HG02623 (cell line): Measurements from ENCODE around the gene SLC25A51.
"Not testable (repeated sequence)": the region's sequence is repeated elsewhere in the genome, so short reads cannot be mapped to it uniquely, and the experiment has no call there.

ENCODE experiments used
- ATAC-seq: cut with Tn5 transposase; IDR thresholded peaks from one replicate; pipeline ENCODE4 v1.9.1; 2021; ENCODE audit warnings: moderate library complexity; ENCODE audit not compliant: unreplicated experiment

Gene SLC25A51

DNA sequence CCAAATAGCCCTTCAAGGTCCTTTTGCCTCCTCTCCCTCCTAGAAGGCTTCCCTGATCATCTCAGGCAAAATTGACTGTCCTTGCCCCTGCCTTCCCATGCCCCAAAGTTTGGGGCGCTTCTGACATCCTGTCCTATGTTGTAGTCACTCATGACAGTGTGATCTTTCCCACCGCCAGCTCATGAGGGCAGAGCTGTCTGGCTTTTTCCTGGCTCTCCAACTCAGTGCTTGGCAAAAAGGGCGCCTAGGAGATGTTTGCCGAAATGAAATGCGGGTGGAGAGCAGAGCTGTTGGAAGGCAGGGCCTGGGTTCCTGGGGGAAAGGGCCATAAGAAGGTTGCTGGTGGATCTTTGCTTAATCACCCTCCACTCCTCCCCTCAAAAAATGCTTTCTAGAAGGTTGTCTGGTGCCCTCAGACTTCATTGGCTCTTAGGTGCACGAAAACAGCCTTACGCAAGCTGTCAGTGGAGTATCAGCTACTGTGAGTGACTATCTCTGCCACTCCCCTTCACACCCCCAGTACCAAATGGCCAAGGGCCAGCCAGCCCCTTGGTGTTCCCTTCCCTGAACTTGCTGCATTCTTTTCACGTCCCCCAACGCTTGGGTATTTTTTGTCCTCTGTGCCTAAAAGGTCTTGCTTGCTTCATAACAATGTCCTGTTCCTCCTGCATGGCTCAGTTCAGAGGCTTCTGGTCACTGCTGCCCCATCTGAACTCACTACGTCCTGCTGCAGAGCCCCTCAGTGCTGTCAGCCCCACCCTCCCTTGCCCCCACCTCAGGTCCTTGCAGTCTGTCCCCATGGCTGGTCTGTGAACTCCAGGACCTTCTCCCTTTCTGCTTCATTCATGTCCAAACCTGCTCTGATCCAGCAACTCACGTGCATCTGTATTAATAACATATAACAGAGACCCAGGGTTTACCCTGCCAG, 2.6 kb upstream of the SLC25A51 start:
- no peak for ATAC-seq

DNA sequence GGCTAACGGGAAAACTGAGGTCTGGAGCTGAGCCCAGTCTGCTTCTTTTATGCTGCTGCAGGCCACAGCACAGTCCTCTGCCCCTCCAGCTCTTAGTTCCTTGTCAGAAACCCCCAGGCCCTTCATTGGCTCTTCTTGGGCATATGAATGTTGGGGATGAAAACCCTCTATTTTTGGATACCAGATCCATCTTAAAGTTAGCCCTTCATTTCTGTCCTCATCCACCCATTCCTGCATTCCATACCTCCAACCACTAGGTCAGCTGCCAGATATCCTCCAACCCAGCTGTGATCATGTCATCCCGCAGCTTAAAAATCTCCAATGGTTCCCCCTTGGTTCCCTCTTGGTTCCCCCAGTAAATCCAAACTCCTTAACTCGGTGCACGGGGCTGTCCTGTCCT, 1.8 kb upstream of the SLC25A51 start:
- no peak for ATAC-seq

DNA sequence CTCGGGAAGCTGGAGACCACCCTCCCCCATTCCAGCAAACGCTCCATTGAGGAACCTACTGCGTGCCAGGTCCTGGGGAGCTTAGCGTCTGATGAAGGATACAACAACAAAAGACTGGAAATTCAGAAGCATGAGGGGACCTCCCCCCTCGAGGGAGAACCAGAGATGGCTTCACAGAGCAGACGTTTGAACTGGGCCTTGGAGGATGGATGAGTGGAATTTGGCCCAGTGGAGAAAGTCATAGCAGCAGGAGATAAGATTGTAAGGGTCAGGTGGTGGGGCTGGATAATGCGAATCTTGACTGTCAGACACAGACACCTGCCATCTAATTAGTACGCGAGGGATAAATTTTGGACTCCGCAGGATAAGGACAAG, 1.2 kb upstream of the SLC25A51 start:
- no peak for ATAC-seq

DNA sequence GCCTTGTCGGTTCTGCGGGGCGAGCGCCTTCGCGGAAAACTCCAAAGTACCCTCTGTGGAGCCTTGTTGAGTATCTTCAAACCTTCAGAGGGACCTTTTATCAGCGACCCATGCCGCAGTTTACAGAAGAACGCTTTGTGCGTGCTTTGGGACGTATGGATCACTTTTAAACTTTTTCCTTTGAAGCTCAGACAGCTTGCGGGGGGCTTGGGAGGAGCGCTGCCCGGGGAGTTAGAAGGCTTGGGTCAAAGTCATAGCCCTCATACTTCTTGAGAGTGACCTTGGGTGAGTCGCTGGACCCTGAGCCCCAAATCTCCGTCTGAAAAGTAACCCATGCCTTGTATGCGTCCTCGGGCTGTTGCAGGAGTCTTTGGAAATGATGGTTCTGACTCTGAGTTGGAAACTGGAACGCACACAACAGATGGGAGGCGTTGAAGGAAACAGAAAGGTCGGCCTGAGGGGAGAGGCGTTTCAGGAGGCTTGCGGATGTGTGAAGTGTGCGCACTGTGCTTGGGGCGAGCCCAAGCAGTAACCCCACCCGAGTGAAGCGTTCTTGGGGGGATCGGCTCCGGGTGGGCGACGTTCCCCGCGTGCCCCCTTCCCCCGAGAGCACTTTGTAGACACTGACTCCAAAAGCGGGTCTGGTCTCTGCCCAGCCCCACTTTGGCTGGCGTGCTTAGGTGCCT, 661 bp upstream of the SLC25A51 start:
- no peak for ATAC-seq

DNA sequence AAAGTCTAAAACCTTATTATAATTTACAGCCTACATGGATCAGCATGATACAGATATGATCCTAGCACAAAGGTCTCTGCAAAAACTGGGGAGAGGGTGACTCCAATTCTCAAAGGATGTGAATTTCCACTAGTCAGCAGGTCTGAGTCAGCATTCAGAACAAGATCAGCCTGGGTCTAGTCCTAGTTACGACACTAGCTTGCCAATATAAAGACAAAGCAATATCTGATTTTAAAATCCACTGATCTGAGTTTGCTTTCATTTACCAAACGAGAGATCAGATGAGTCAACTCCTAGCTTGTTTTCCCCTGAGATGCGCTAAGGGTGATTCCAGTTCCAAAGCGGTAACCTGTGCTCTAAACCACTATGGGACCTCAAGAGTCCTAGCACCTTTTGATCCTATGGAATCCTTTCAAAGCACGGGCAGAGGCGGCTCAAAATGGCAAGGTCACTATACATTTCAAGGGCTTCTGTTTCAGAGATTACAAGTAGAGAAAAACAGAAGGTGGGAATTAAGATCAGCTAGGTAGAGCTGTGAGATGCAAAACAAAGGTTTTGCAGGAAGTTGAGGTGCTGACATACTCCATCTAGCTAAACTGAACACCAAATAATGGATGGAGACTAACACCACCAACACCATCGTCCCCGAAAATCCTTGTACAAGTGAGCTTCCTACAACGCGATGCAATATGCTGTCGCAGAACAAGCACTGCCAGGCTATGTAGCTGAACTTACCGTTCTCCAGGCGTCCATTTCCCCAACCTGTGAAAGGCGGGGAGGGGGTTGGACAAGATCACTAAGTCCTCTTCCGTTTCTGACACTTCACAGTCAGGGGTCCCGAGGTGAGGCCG, 906 bp downstream of the SLC25A51 start:
- ATAC-seq = peak; percentile 6

DNA sequence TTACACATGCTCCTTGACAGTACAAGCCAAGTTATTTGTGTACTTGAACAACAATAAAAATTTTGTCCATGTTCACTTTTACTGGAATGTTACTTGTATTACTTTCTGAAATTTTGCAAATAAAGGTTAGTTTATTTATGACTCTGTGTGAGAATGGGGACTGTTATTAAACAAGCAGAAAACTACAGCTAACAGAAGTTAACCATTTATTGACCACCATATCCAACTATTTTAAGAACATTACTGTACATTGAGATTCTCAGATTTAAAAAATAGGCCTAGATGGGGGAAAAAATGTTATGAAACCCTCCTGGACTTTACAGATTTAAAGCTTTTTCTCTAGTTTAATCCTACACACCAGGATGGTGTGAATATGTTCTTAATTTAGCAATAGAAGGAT, 1.8 kb downstream of the SLC25A51 start:
- ATAC-seq = no peak

DNA sequence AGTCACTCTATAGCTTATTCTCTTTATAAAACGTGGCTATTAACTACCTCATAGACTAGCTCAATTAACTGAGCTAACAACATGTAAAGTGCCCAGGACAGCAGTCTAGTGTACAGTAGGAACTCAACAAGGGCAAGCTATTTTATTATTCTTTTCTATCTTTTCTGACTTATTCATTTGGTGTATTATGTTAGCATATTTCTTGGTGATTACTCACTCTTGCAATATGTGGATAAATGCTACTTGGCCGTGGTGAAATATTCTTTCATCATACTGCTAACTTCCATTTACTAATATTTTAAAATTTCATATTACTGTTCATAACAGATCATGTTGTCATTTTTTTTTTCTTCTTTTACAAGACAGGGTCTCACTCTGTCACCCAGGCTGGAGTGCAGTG, 4.9 kb downstream of the SLC25A51 start:
- no peak for ATAC-seq

DNA sequence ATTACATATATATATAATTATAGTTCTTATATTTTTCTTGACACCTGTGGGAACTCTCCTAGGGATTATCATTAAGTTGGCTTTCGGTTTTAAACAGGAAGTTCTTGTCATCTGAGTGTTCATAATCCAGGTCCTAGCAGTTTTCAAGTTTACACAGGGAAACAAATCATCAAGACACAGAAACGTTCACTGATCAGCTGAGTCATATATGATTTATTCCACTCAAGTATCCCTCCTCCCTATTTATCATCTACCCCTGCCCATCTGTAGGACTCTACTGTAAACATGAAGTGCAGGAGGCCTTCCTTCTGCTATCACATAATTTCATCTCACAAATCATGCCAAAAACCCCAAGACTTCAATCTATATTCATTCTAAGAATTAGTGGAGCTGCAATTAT, 6.3 kb downstream of the SLC25A51 start:
- ATAC-seq = no peak

DNA sequence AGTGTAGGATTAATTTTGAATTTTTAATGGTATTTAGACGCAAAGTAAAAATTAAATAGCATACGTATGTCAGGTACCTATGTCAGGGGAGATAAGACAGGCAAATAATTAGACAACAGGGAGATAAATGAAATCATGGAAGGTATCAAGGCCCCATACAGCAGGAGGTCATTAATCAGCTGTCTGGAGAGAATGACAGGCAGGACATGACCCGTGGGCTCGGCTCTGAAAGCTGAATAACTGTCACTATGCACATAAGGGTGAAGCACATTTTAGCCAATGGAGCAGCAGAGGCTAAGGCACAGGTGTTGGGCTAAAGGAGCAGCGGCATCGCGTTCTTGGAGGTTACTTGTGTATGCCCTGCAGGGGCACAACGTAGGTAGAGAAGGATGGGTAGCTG, 11.9 kb downstream of the SLC25A51 start:
- ATAC-seq = no peak

DNA sequence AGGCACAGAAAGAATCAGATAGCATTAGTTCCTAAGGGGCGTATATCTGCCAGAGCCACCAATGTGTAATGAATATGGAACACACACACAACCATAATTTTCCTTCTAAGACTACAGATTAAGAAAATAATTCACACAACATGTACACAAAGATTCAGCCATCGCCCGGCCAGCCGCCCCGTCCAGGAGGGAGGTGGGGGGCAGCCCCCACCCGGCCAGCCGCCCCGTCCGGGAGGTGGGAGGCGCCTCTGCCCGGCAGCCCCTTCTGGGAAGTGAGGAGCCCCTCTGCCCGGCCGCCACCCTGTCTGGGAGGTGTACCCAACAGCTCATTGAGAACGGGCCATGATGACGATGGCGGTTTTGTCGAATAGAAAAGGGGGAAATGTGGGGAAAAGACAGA, 12.9 kb downstream of the SLC25A51 start:
- not testable (repeated sequence) for ATAC-seq

DNA sequence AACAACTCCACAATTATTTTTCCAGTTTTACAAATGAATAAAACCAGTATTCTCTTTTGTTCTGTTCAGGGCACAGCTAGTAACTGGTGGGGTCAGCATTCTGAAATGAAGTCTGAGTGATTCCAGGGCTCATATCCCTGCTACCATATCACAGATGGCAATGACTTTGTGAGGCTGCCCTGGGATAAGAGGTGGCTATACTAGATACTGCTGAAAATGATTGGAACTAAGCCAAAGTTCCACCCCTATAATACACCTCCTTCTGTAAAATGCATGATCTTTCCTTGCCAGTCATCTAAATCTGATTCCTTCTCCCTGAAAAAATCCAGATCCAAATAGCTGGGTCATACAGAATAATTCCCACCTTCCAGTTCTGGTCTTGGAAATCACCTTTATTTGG, 14.4 kb downstream of the SLC25A51 start:
- no peak for ATAC-seq

DNA sequence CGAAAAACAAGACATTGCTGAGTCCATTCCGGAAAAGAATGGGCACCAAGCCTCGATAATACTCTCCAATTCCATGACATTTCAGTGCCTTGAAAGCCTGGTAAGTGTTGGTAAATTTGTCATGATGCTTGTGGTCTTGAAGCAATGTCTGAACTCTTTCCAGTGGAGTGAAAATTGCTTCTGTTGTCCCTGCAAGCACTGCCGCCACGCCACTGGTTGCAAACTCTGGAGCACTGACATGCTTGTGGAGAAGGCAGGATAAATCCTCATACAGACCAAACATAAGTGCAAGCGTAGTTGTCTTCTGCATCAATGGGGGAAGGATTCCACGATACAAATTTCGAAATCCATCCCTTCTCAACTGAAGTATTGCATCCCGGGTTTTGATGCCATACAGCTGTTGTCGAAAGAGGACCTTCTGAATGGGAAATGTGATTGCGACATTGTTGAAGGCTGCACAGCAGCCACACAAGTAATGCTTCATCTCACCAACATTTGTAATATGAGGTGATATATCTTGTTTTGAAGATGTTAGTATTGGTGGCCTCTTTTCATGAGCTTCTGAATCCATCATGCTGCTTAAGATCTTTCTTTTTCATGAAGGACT, 15.8 kb downstream of the SLC25A51 start:
- ATAC-seq = not testable (repeated sequence)

DNA sequence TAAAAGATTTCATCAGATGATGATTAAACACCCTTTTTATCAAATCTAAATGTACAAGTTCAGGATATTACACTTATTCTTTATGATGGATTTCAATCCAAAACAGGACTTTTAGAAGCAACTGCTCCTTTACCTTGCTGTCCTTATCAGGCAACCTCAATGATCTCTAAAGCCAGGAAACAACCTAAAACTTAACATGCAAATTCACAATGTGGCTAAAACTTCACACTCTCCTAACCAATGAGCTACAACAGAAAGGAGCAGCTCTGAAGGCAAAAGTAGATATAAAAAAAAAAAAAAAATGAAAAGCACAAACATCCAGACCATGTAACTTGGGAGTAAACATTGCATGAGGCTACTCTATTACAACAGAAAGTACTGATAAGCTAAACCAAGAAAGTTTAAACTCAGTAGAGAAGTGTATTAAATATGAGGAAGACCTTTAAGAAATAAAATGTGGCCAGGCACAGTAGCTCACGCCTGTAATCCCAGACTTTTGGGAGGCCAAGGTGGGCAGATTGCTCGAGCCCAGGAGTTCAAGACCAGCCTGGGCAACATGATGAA, 22.9 kb downstream of the SLC25A51 start:
- ATAC-seq = no peak

DNA sequence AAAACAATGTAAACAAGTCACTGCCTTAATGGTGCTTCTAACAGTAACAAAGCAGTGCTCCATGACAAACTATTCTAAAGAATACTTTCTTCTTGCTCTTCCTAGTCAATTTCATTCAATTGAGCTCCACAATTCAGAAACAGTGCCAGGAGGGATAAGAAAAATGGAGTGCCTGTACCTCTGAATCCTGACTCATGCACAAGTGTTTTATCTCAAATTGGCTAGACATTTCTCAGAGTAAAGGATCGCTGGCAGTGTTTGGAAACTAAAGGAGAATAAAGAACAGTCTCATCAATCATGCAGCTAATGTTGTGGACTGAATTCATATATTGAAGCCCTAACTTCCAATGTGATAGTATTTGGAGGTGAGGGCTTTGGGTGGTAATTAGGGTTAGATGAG, 27.6 kb downstream of the SLC25A51 start:
- ATAC-seq = no peak

DNA sequence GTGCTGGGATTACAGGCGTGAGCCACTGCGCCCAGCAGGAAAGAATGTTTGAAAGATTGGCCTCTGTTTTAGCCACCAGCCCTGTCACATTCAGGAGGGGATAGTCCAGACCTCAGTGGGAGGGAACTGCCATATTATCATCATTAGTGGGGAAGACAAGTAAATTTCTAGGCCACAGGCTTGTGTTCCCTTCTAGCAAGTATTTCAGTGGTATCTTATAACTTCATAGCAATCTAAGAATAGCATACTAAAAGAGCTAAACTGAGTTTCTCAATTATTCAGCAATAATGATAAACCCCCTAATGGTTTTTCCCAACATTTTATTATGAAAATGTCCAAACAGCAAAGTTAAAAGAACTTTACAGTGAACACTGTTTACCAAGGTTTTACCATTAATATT, 30.0 kb downstream of the SLC25A51 start:
- ATAC-seq = no peak

DNA sequence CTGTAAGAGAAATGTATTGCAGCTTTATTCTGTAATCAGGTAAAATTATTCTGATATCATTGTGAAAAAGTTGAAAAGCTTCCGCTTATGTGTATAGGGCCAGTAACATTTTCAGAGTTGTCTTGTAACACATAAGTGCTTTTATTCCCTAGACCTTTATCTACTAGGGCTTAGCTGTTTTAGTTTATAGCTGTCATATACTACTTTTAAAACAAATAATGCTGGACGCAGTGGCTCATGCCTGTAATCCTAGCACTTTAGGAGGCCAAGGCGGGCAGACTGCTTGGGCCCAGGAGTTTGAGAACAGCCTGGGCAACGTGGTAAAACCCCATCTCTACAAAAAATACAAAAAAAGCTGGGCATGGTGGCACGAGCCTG, 33.1 kb downstream of the SLC25A51 start:
- ATAC-seq = no peak

DNA sequence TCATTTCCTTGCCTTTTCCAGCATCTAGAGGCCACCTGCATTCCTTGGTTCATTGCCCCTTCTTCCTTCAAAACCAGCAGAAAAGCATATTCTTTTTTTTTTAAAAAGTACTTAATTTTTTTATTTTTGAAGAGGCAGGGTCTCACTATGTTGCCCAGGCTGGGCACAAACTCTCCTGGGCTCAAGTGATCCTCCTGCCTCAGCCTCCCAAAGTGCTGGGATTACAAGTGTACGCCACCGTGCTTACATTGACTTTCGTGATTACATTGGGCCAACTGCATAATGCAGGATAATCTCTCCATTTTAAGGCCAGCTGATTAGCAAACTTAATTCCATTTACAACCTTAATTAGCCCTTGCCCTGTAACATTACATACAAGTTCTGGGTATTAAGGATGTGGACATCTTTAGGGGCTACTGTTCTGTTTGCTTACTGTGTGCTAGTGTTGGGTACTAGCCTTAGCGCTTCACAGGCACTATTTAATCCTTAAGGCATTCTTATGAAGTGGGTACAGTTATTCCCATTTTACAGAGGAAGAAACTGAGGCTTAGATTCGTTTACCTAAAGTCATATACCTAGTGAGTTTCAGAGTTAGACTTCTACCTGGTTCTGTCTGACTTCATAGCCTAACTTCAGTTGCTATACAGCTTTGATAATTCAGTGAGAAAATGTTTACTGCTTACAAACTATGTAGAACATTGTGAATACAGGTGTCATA, 33.7 kb downstream of the SLC25A51 start:
- no peak for ATAC-seq

DNA sequence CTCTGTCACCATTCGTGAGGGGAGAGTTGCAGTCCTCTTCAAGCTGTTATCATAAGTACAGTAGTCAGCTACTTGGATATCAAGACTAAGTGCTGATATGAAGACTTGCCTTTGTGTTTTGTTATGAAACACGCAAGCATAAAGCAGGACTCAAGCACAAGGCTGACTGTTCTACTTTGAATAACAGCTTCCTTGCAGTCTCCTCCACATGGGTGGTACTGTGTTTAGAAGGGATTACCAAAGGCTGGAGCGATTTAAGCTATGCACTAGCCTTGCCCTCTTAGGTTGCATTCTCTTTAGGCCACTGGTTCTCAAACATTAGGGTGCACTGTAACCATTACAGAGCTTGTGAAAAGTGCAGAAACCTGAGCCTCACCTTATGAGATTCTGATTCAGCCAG, 41.4 kb downstream of the SLC25A51 start:
- no peak for ATAC-seq

DNA sequence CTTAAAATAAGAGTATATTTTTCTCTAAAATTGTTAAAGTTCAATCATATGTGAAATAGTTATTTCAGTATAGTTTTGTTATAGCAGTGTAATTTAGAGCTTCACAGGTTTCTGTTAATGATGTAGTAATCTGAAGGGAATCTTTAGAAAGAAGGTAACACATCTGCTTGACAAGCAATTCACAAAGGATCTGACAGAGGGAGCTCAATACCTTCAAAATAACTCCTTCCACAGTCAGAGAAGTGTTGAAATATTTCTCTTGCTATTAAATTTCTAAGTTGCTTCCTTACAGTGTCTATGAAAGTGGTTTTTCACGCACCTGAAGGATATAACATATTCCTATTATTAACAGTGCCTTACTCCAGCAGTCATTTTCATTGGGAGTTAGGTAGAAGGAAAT, 44.9 kb downstream of the SLC25A51 start:
- ATAC-seq = no peak

DNA sequence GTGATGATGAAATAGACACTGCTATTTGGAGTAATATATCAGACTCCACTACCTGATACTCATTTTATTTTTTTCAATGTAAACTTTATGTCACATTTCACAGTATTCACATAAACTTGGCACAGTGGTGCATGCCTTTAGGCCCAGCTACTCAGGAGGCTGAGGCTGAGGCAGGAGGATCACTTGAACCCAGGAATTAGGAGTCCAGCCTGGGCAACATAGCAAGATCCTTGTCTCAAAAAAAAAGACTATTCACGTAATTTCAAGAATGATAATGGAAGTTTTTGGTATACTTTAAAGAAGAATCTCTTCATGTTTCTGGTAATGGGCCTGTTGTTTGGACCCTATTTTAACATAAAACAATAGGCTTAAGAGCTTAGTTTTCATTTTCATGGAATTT, 47.4 kb downstream of the SLC25A51 start:
- no peak for ATAC-seq
